ENCODE results near the gene CCNE1. TPM values are rescaled to one million over a fixed set of nuclear protein-coding genes. Genes with fewer than 3 reads are reported as not detected.

Gene CCNE1
- total RNA-seq, 1 donor from 2014 or later = 2.5 TPM

GRCh38 chr19:29783627-29784190, 28.1 kb upstream of the CCNE1 start:
- no peak for TF ChIP-seq CTCF (IDR thresholded peaks at IDR 0.05; ENCODE audit: insufficient read depth, low read length, poor library complexity, severe bottlenecking)
- H3K4me3 ChIP-seq (ENCODE audit: low read depth, low read length) = no peak overlapping the region
- peaks cover 5% of the 10 kb centered on the region for H3K27me3 ChIP-seq (ENCODE audit: control insufficient read depth, insufficient read depth, low read length)
- no peaks in the 10 kb centered on the region for H3K36me3 ChIP-seq (ENCODE audit: control insufficient read depth, insufficient read depth, low read length)
- no peak for DNase-seq (ENCODE audit: low read depth)

GRCh38 chr19:29784598-29785223, 27.1 kb upstream of the CCNE1 start:
- Histone ChIP-seq H3K36me3 (ENCODE audit: control insufficient read depth, insufficient read depth, low read length) (no peaks in the 10 kb centered on the region), H3K27me3 (ENCODE audit: control insufficient read depth, insufficient read depth, low read length) (peaks cover 4% of the 10 kb centered on the region), H3K4me3 (ENCODE audit: low read depth, low read length) (no peak overlapping the region)
- DNase-seq (ENCODE audit: low read depth) = no peak
- TF ChIP-seq CTCF (IDR thresholded peaks at IDR 0.05; ENCODE audit: insufficient read depth, low read length, poor library complexity, severe bottlenecking) = no peak

- no peaks in the 10 kb centered on the region for H3K27me3 ChIP-seq (ENCODE audit: control insufficient read depth, insufficient read depth, low read length)
- no peak overlapping the region for H3K4me3 ChIP-seq (ENCODE audit: low read depth, low read length)
- TF ChIP-seq CTCF (IDR thresholded peaks at IDR 0.05; ENCODE audit: insufficient read depth, low read length, poor library complexity, severe bottlenecking) = no peak
- DNase-seq (ENCODE audit: low read depth) = no peak
- no peaks in the 10 kb centered on the region for H3K36me3 ChIP-seq (ENCODE audit: control insufficient read depth, insufficient read depth, low read length)
Observed at GRCh38 chr19:29785360-29785759, 26.4 kb upstream of the CCNE1 start.

- TF ChIP-seq CTCF (IDR thresholded peaks at IDR 0.05; ENCODE audit: insufficient read depth, low read length, poor library complexity, severe bottlenecking) = no peak
- H3K36me3 ChIP-seq (ENCODE audit: control insufficient read depth, insufficient read depth, low read length) = no peaks in the 10 kb centered on the region
- DNase-seq (ENCODE audit: low read depth) = no peak
- H3K4me3 ChIP-seq (ENCODE audit: low read depth, low read length) = no peak overlapping the region
- no peaks in the 10 kb centered on the region for H3K27me3 ChIP-seq (ENCODE audit: control insufficient read depth, insufficient read depth, low read length)
Observed at GRCh38 chr19:29785955-29786589, 25.7 kb upstream of the CCNE1 start.

GRCh38 chr19:29787281-29787680, 24.5 kb upstream of the CCNE1 start:
- no peaks in the 10 kb centered on the region for H3K27me3 ChIP-seq (ENCODE audit: control insufficient read depth, insufficient read depth, low read length)
- H3K36me3 ChIP-seq (ENCODE audit: control insufficient read depth, insufficient read depth, low read length) = no peaks in the 10 kb centered on the region
- no peak overlapping the region for H3K4me3 ChIP-seq (ENCODE audit: low read depth, low read length)
- TF ChIP-seq CTCF (IDR thresholded peaks at IDR 0.05; ENCODE audit: insufficient read depth, low read length, poor library complexity, severe bottlenecking) = no peak
- DNase-seq (ENCODE audit: low read depth) = no peak

Data from kidney epithelial cell (primary cell).